ENCODE results near the gene DGKI. TPM values are rescaled to one million over a fixed set of nuclear protein-coding genes. Genes with fewer than 3 reads are reported as not detected.
A peak's percentile ranks its signal among the peaks of the same experiment; 100 is the strongest.

DGKI gene
- total RNA-seq, 5 donors from 2014 or later (not counting 1 experiment from before 2014, with no cell fraction given): not detected

- Histone ChIP-seq H3K9me3 (no peaks in the 10 kb centered on the region), H3K4me3 (ENCODE audit: control insufficient read depth in 1 of 2, extremely low read depth in 1 of 2, low read length in 1 of 2) (no peak overlapping the region), H3K36me3 (ENCODE audit: control insufficient read depth in 2 of 2, extremely low read depth in 1 of 2, insufficient read depth in 1 of 2, low read length in 1 of 2) (no peaks in the 10 kb centered on the region), H3K27ac (ENCODE audit: low read length) (no peak overlapping the region), H3K4me1 (ENCODE audit: control insufficient read depth in 1 of 2, extremely low read depth in 1 of 2, insufficient read depth in 2 of 2, low read length in 2 of 2) (no peaks in the 10 kb centered on the region), H3K27me3 (replicated peaks in 1 of 2; ENCODE audit: control insufficient read depth in 2 of 2, extremely low read depth in 1 of 2, insufficient read depth in 2 of 2, low read length in 1 of 2) (peaks cover 2 to 23% of the 10 kb centered on the region in 2 experiments)
- Mint-ChIP-seq H3K36me3 (no peaks in the 10 kb centered on the region), H3K27ac (no peak overlapping the region), H3K4me3 (no peak overlapping the region), H3K27me3 (peaks cover 38 to 53% of the 10 kb centered on the region in 2 donors), H3K9me3 (no peaks in the 10 kb centered on the region), H3K4me1 (no peaks in the 10 kb centered on the region)
- CTCF ChIA-PET: interaction anchor here in 1 of 2 donors (0.6 to 1.1 kb wide), 2 partner anchors 34 to 176 kb away, joined by 3 to 4 read pairs; no protein-coding TSS in a partner anchor
- DNase-seq: no peak
- ATAC-seq (replicated peaks in 1 of 4): no peak
- POLR2A ChIA-PET: no interaction called here
- 100% methylated on average over 1 of the region's 6 CpGs for WGBS (ENCODE audit: insufficient coverage)
Observed at GRCh38 chr7:137839903-137840779, 6.6 kb downstream of the DGKI start.

DNA sequence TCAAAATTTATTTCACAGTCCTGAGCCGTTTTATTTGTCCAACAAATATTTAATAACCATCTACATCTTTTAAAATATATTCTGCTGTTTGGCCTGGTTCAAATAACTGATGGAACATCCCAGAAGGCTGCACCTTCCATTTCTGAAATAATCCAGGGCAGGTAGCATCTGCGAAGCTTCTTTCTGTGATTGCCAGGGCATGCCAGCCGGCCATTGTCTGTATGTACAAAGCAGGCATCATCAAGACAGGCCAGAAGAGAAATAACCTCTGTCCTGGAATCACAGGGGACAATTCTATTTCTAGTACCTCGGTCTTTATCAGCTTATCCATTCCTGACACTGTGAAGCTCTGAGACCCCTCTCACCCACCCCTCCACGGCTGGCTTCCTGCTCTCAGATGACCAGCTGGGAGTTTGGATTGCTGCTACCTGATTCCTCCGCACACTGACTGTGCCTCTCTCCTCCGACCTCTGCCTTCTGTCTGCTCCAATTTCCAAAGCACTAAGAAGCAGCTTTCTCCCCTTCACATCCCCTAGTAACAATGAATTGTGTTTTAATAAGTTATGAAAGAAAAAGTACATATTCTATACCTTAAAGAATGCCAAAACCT, 8.0 kb downstream of the DGKI start:
- Histone ChIP-seq H3K27me3 (replicated peaks in 1 of 2; ENCODE audit: control insufficient read depth in 2 of 2, extremely low read depth in 1 of 2, insufficient read depth in 2 of 2, low read length in 1 of 2) (peaks cover 2 to 14% of the 10 kb centered on the region in 2 experiments), H3K4me3 (ENCODE audit: control insufficient read depth in 1 of 2, extremely low read depth in 1 of 2, low read length in 1 of 2) (no peak overlapping the region), H3K4me1 (ENCODE audit: control insufficient read depth in 1 of 2, extremely low read depth in 1 of 2, insufficient read depth in 2 of 2, low read length in 2 of 2) (no peaks in the 10 kb centered on the region), H3K27ac (ENCODE audit: low read length) (no peak overlapping the region), H3K9me3 (no peaks in the 10 kb centered on the region), H3K36me3 (ENCODE audit: control insufficient read depth in 2 of 2, extremely low read depth in 1 of 2, insufficient read depth in 1 of 2, low read length in 1 of 2) (no peaks in the 10 kb centered on the region)
- ChIA-PET CTCF (no interaction called here), POLR2A (no interaction called here)
- peak overlapping the region in 1 of 2 donors; percentile 36 for H3K27ac Mint-ChIP-seq
- no peaks in the 10 kb centered on the region for H3K36me3 Mint-ChIP-seq
- peaks cover 31 to 43% of the 10 kb centered on the region in 2 donors for H3K27me3 Mint-ChIP-seq
- H3K4me1 Mint-ChIP-seq: no peaks in the 10 kb centered on the region
- DNase-seq (no peak), ATAC-seq (replicated peaks in 1 of 4) (no peak)
- H3K4me3 Mint-ChIP-seq: no peak overlapping the region
- H3K9me3 Mint-ChIP-seq: no peaks in the 10 kb centered on the region
- WGBS (ENCODE audit: insufficient coverage): 87% methylated on average over 5 of the region's 7 CpGs

DNA sequence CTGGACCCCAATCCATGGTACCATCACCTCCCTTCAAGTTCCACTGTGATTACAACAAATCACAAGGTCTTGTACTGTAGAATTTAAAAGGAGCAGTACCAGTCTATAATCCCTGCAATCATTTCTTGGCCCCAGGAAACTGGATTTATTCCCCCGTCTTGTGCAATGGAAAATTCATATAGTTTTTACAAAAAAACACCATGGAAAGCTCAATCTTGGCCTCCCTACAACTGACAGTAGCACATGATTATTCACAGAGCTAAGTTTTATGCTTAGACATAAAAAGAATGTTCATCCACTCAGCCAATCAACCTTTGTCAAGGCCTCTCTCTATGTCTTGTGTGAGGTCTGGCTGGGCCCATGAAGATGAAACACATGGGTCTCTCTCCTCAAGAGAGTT, 10.2 kb downstream of the DGKI start:
- no peak for DNase-seq
- Mint-ChIP-seq H3K4me1 (no peaks in the 10 kb centered on the region), H3K27ac (no peak overlapping the region), H3K36me3 (no peaks in the 10 kb centered on the region), H3K9me3 (peaks cover 5 to 15% (median 12%) of the 10 kb centered on the region in 3 donors), H3K27me3 (peaks cover 24 to 26% of the 10 kb centered on the region in 2 donors), H3K4me3 (no peak overlapping the region)
- no peak overlapping the region for H3K4me3 ChIP-seq (ENCODE audit: control insufficient read depth in 1 of 2, extremely low read depth in 1 of 2, low read length in 1 of 2)
- 56% methylated on average over 1 of the region's 1 CpG for WGBS (ENCODE audit: insufficient coverage)
- no peaks in the 10 kb centered on the region for H3K36me3 ChIP-seq (ENCODE audit: control insufficient read depth in 2 of 2, extremely low read depth in 1 of 2, insufficient read depth in 1 of 2, low read length in 1 of 2)
- POLR2A ChIA-PET: no interaction called here
- H3K4me1 ChIP-seq (ENCODE audit: control insufficient read depth in 1 of 2, extremely low read depth in 1 of 2, insufficient read depth in 2 of 2, low read length in 2 of 2): no peaks in the 10 kb centered on the region
- H3K27me3 ChIP-seq (replicated peaks in 1 of 2; ENCODE audit: control insufficient read depth in 2 of 2, extremely low read depth in 1 of 2, insufficient read depth in 2 of 2, low read length in 1 of 2): peaks cover 2 to 11% of the 10 kb centered on the region in 2 experiments
- CTCF ChIA-PET: no interaction called here
- H3K9me3 ChIP-seq: no peaks in the 10 kb centered on the region
- H3K27ac ChIP-seq (ENCODE audit: low read length): no peak overlapping the region
- no peak for ATAC-seq (replicated peaks in 1 of 4)

- DNase-seq (no peak), ATAC-seq (replicated peaks in 1 of 4) (no peak)
- CTCF ChIA-PET: no interaction called here
- WGBS (ENCODE audit: insufficient coverage): no CpG with 5 or more reads among the region's 3 CpGs
- Mint-ChIP-seq H3K4me3 (no peak overlapping the region), H3K36me3 (no peaks in the 10 kb centered on the region), H3K27me3 (peaks cover 24 to 25% of the 10 kb centered on the region in 2 donors), H3K4me1 (no peaks in the 10 kb centered on the region), H3K27ac (no peak overlapping the region), H3K9me3 (peaks cover 5 to 17% (median 12%) of the 10 kb centered on the region in 3 donors)
- Histone ChIP-seq H3K4me1 (ENCODE audit: control insufficient read depth in 1 of 2, extremely low read depth in 1 of 2, insufficient read depth in 2 of 2, low read length in 2 of 2) (no peaks in the 10 kb centered on the region), H3K9me3 (no peaks in the 10 kb centered on the region), H3K27me3 (replicated peaks in 1 of 2; ENCODE audit: control insufficient read depth in 2 of 2, extremely low read depth in 1 of 2, insufficient read depth in 2 of 2, low read length in 1 of 2) (peaks cover 2 to 11% of the 10 kb centered on the region in 2 experiments), H3K36me3 (ENCODE audit: control insufficient read depth in 2 of 2, extremely low read depth in 1 of 2, insufficient read depth in 1 of 2, low read length in 1 of 2) (no peaks in the 10 kb centered on the region), H3K4me3 (ENCODE audit: control insufficient read depth in 1 of 2, extremely low read depth in 1 of 2, low read length in 1 of 2) (no peak overlapping the region), H3K27ac (ENCODE audit: low read length) (no peak overlapping the region)
- POLR2A ChIA-PET: no interaction called here
Observed at GRCh38 chr7:137836113-137836509, 10.7 kb downstream of the DGKI start.

GRCh38 chr7:137835486-137836112, 11.2 kb downstream of the DGKI start:
- H3K27ac Mint-ChIP-seq: no peak overlapping the region
- ATAC-seq (replicated peaks in 1 of 4) (no peak), DNase-seq (no peak)
- peaks cover 5 to 19% (median 12%) of the 10 kb centered on the region in 3 donors for H3K9me3 Mint-ChIP-seq
- no peak overlapping the region for H3K27ac ChIP-seq (ENCODE audit: low read length)
- no peaks in the 10 kb centered on the region for H3K36me3 ChIP-seq (ENCODE audit: control insufficient read depth in 2 of 2, extremely low read depth in 1 of 2, insufficient read depth in 1 of 2, low read length in 1 of 2)
- H3K4me3 ChIP-seq (ENCODE audit: control insufficient read depth in 1 of 2, extremely low read depth in 1 of 2, low read length in 1 of 2): no peak overlapping the region
- 67% methylated on average over 2 of the region's 3 CpGs for WGBS (ENCODE audit: insufficient coverage)
- no peaks in the 10 kb centered on the region for H3K4me1 Mint-ChIP-seq
- no peaks in the 10 kb centered on the region for H3K4me1 ChIP-seq (ENCODE audit: control insufficient read depth in 1 of 2, extremely low read depth in 1 of 2, insufficient read depth in 2 of 2, low read length in 2 of 2)
- peaks cover 2 to 11% of the 10 kb centered on the region in 2 experiments for H3K27me3 ChIP-seq (replicated peaks in 1 of 2; ENCODE audit: control insufficient read depth in 2 of 2, extremely low read depth in 1 of 2, insufficient read depth in 2 of 2, low read length in 1 of 2)
- H3K4me3 Mint-ChIP-seq: no peak overlapping the region
- POLR2A ChIA-PET: no interaction called here
- CTCF ChIA-PET: no interaction called here
- peaks cover 22 to 24% of the 10 kb centered on the region in 2 donors for H3K27me3 Mint-ChIP-seq
- H3K9me3 ChIP-seq: no peaks in the 10 kb centered on the region
- H3K36me3 Mint-ChIP-seq: no peaks in the 10 kb centered on the region

GRCh38 chr7:137834552-137834951, 12.2 kb downstream of the DGKI start:
- H3K27me3 ChIP-seq (replicated peaks in 1 of 2; ENCODE audit: control insufficient read depth in 2 of 2, extremely low read depth in 1 of 2, insufficient read depth in 2 of 2, low read length in 1 of 2): peaks cover 2 to 11% of the 10 kb centered on the region in 2 experiments
- H3K4me3 Mint-ChIP-seq: no peak overlapping the region
- no peaks in the 10 kb centered on the region for H3K4me1 Mint-ChIP-seq
- H3K4me3 ChIP-seq (ENCODE audit: control insufficient read depth in 1 of 2, extremely low read depth in 1 of 2, low read length in 1 of 2): no peak overlapping the region
- POLR2A ChIA-PET: no interaction called here
- no peak overlapping the region for H3K27ac ChIP-seq (ENCODE audit: low read length)
- no peaks in the 10 kb centered on the region for H3K9me3 ChIP-seq
- WGBS (ENCODE audit: insufficient coverage): 100% methylated on average over 1 of the region's 1 CpG
- no peak overlapping the region for H3K27ac Mint-ChIP-seq
- H3K9me3 Mint-ChIP-seq: peaks cover 8 to 19% (median 12%) of the 10 kb centered on the region in 3 donors
- H3K36me3 Mint-ChIP-seq: no peaks in the 10 kb centered on the region
- no peaks in the 10 kb centered on the region for H3K36me3 ChIP-seq (ENCODE audit: control insufficient read depth in 2 of 2, extremely low read depth in 1 of 2, insufficient read depth in 1 of 2, low read length in 1 of 2)
- H3K4me1 ChIP-seq (ENCODE audit: control insufficient read depth in 1 of 2, extremely low read depth in 1 of 2, insufficient read depth in 2 of 2, low read length in 2 of 2): no peaks in the 10 kb centered on the region
- DNase-seq: no peak
- CTCF ChIA-PET: no interaction called here
- no peak for ATAC-seq (replicated peaks in 1 of 4)
- H3K27me3 Mint-ChIP-seq: peaks cover 19 to 22% of the 10 kb centered on the region in 2 donors

All from T-cell (primary cell).